ENCODE data around the gene PLVAP.

PLVAP gene

DNA sequence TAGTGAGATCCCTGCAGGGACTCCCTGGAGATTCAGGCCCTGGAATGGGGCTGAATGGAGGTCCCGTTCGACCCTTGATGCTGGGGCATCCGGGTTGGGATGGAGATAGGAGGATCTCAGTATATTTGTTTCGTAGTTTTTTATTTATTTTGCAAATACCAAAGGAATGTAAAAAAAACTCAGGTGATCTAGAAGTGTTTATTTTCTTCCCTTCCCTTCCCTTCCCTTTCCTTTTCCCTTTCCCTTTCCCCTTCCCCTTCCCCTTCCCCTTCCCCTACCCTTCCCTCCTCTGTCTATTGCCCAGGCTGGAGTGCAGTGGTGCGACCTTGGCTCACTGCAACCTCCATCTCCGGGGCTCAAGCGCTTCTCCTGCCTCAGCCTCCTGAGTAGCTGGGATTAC is 35.3 kb downstream of the PLVAP start:
- no peak overlapping the region for H3K27ac ChIP-seq
- TF ChIP-seq, protein P1, sequence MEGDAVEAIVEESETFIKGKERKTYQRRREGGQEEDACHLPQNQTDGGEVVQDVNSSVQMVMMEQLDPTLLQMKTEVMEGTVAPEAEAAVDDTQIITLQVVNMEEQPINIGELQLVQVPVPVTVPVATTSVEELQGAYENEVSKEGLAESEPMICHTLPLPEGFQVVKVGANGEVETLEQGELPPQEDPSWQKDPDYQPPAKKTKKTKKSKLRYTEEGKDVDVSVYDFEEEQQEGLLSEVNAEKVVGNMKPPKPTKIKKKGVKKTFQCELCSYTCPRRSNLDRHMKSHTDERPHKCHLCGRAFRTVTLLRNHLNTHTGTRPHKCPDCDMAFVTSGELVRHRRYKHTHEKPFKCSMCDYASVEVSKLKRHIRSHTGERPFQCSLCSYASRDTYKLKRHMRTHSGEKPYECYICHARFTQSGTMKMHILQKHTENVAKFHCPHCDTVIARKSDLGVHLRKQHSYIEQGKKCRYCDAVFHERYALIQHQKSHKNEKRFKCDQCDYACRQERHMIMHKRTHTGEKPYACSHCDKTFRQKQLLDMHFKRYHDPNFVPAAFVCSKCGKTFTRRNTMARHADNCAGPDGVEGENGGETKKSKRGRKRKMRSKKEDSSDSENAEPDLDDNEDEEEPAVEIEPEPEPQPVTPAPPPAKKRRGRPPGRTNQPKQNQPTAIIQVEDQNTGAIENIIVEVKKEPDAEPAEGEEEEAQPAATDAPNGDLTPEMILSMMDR (conservative IDR thresholded peaks at IDR 0.05): no peak
- TF ChIP-seq ZFX (IDR thresholded peaks at IDR 0.05): no peak

DNA sequence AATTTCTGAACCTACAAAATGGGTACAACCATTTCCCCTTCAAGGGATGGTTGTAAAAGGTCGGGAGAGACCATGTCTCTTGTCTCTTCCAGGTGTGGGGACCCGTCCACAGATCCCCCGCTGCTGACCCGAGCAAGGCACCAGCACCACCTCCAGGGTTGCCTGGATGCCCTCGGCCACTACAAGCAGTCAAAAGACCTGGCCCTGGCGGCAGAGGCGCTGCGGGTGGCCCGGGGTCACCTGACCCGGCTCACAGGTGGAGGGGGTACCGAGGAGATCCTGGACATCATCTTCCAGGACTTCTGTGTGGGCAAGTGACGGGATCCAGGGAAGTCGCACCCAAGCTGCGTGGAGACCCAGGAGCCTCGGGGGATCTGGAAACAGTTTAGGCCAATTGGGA is 35.8 kb downstream of the PLVAP start:
- H3K27ac ChIP-seq: no peak overlapping the region
- TF ChIP-seq, protein P1 (conservative IDR thresholded peaks at IDR 0.05): no peak
- TF ChIP-seq ZFX (IDR thresholded peaks at IDR 0.05): no peak

DNA sequence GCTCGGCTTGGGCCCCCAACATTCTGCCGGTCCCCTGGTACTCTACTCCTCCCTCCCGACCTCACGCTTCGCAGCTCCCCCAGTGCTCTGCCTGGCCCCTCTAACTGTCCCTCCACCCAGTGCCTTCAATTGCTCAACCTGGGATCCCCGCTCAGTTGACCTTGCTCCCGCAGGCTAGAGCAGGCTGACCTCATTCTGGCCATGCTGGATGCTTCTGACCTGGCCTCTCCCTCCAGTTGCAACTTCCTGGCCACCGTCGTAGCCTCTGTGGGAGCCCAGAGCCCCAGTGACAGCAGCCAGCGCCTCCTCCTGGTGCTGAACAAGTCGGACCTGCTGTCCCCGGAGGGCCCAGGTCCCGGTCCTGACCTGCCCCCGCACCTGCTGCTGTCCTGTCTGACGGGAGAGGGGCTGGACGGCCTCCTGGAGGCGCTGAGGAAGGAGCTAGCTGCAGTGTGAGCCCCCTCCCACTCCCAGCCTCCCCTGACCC is 36.2 kb downstream of the PLVAP start:
- H3K27ac ChIP-seq: no peak overlapping the region
- no peak for TF ChIP-seq ZFX (IDR thresholded peaks at IDR 0.05)
- TF ChIP-seq, protein P1 (conservative IDR thresholded peaks at IDR 0.05): no peak

DNA sequence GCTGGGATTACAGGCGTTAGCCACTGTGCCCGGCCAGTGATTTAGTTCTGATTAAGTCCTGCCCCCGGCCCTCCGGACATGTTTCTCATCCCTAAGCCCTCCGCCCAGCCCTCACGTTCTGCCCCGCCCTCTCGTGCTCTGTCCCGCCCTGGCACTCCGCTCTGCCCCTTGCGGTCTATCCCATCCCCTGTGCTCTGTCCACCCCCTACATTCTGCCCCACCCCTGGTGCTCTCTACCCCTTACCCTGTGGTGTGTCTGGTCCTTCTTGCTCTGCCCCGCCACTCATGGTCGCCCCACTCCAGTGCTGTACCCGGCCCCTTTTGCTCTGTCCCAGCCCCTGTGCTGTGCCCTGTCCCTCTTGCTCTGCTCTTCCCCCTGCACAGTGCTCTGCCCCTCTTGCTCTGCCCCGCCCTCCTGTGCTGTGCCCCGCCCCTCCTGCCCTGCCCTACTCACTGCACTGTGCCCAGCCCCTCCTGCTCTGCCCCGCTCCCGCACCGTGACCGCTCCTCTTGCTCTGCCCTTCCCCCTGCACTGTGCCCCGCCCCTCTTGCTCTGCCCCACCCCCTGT is 36.8 kb downstream of the PLVAP start:
- TF ChIP-seq, protein P1 (conservative IDR thresholded peaks at IDR 0.05): no peak
- TF ChIP-seq ZFX (IDR thresholded peaks at IDR 0.05): no peak
- no peak overlapping the region for H3K27ac ChIP-seq

DNA sequence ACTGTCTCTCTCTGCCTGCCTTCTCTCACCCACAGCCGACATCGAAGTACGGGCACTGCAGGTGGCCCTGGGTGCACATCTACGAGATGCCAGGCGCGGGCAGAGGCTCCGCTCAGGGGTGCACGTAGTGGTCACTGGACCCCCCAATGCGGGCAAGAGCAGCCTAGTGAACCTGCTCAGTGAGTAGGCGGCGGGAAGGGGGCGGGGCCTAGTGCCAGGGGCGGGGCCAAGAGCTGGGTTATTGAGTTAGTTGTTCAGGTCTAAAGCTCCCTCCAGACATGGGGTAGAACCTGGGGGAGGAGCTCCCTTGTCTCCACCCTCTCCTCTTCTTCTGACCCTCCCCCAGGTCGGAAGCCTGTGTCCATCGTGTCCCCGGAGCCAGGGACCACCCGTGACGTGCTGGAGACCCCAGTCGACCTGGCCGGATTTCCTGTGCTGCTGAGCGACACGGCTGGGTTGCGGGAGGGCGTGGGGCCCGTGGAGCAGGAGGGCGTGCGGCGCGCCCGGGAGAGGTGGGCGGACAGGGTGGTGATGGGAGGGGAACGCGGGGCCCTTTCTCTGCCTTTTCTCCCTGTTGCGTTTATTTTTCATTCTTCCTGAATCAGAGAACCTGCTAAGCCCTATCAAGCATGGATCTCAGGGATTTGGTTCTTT is 37.9 kb downstream of the PLVAP start:
- no peak for TF ChIP-seq ZFX (IDR thresholded peaks at IDR 0.05)
- TF ChIP-seq, protein P1 (conservative IDR thresholded peaks at IDR 0.05): no peak
- H3K27ac ChIP-seq: no peak overlapping the region

DNA sequence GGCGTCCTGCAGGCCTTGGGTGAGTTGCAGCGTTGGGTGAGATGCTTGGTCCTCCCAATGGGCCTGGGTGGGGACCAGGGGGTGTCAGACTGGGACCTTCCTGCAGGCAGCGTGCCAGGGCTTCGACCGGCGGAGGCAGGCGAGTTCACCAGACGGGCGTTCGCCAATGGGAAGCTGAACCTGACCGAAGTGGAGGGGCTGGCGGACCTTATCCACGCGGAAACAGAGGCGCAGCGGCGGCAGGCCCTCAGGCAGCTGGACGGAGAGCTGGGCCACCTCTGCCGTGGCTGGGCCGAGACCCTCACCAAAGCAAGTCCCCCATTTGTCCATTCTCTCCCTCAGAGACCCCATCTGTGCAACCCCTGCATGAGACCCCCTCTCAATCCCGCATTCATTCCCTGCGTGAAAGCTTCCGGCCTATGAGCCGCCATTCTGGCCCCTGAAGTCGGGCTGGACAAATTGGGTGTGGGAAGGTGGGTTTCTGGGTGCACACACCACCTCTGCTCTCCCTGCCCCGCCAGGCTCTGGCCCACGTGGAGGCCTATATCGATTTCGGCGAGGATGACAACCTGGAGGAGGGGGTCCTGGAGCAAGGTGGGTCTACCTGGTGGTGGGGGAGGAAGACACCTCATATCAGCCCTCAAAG is 38.6 kb downstream of the PLVAP start:
- peak overlapping the region; percentile 85 for H3K27ac ChIP-seq
- TF ChIP-seq, protein P1 (conservative IDR thresholded peaks at IDR 0.05): no peak
- no peak for TF ChIP-seq ZFX (IDR thresholded peaks at IDR 0.05)
